ENCODE measurements around the gene SPDYE4.

The SPDYE4 gene

GRCh38 chr17:8736362-8736761, 22.0 kb downstream of the SPDYE4 start:
- TF ChIP-seq, protein P1, sequence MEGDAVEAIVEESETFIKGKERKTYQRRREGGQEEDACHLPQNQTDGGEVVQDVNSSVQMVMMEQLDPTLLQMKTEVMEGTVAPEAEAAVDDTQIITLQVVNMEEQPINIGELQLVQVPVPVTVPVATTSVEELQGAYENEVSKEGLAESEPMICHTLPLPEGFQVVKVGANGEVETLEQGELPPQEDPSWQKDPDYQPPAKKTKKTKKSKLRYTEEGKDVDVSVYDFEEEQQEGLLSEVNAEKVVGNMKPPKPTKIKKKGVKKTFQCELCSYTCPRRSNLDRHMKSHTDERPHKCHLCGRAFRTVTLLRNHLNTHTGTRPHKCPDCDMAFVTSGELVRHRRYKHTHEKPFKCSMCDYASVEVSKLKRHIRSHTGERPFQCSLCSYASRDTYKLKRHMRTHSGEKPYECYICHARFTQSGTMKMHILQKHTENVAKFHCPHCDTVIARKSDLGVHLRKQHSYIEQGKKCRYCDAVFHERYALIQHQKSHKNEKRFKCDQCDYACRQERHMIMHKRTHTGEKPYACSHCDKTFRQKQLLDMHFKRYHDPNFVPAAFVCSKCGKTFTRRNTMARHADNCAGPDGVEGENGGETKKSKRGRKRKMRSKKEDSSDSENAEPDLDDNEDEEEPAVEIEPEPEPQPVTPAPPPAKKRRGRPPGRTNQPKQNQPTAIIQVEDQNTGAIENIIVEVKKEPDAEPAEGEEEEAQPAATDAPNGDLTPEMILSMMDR (IDR thresholded peaks at IDR 0.05; ENCODE audit: control extremely low read depth, extremely low read depth, low read depth, missing control alignments): no peak
- ChIA-PET POLR2A (no interaction called here), CTCF (interaction anchor here (2.4 kb wide), 1 partner anchor 9 kb away, joined by 12 read pairs; no protein-coding TSS in a partner anchor)
- no peak for DNase-seq (ENCODE audit: extremely low spot score)

DNA sequence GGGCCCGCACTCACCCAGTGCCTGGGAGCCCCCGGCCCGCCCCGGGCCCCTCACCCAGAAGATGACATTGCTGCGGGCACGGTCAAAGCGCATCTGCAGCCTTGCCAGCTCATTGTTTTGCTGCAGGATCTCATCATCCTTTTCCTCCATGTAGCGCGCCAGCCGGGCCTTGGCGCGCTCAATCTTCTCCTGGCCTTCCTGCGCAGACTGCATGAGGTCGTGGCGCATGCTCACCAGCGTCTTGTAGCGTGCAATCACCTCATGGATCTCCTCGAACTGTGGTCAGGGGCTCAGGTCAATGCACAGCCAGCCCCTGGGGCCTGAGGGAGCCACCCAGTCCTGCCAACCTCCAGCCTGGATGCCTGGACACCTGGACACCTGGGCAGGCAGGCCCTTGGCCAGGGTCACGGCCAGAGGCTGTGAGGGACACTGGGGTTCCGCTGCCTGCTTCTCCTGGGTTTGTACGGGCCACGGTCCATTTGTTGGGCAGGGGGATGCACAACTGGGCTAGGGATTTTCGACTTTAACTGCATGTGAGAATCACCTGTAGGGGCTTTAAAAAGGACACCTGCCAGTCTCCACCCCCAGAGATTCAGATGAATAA, 22.9 kb downstream of the SPDYE4 start:
- DNase-seq (ENCODE audit: extremely low spot score): no peak
- TF ChIP-seq, protein P1 (IDR thresholded peaks at IDR 0.05; ENCODE audit: control extremely low read depth, extremely low read depth, low read depth, missing control alignments): no peak
- CTCF ChIA-PET: interaction anchor here (2.4 kb wide), 1 partner anchor 10 kb away, joined by 12 read pairs; no protein-coding TSS in a partner anchor
- POLR2A ChIA-PET: no interaction called here

DNA sequence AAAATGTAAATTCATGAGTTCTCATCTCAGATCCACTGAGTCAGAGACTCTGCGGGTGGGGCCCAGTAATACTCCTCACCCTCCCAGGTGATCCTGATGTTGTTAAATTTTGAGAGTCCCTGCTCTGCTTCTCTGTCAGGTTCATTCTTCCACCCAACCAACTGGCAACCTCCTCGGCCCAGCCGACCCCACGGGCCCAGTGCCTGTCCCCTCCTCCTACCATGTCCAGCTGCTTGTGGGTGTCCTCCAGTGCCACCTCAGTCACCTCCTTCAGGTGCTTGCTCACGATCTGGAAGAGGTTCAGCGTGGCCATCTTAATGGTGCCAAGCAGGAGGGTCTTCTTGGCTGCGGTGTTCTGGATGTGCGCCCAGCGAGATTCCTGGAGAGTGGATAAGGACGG, 23.5 kb downstream of the SPDYE4 start:
- TF ChIP-seq, protein P1 (IDR thresholded peaks at IDR 0.05; ENCODE audit: control extremely low read depth, extremely low read depth, low read depth, missing control alignments): no peak
- ChIA-PET POLR2A (no interaction called here), CTCF (interaction anchor here (1.3 kb wide), 1 partner anchor 11 kb away, joined by 3 read pairs; no protein-coding TSS in a partner anchor)
- DNase-seq (ENCODE audit: extremely low spot score): no peak

DNA sequence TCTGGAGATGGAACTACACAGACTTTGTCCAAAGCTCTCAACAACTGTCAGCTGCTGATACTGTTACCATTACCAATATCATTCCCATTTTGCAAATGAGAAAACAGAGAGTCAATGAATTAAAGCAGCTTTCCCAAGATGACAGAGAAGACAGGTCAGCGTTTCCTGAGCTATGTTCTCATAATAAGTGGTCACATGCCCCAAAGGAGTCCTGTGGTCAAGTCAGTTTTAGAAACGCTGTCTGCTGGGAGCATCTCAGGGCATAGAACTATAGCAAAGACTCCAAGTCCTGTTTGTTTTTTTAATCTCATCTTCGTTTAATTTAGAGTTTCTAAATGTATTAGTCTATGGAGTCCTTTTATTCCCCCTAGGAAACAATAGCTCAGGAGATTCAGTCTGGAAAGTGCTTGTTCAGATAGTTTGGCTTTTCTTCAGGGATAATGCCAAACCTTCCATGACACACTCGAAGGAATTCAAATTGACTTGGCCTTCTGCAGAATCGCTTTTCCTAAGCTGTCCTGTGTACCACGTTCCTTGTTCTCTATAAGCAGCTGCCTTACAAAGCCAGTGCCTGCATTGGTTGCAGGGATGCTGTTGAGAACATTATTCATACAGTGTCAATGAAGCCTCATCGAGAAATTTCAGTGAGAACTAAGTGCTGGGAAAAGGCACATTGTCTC, 25.8 kb downstream of the SPDYE4 start:
- DNase-seq (ENCODE audit: extremely low spot score): no peak
- ChIA-PET POLR2A (no interaction called here), CTCF (interaction anchor here (0.8 to 1.5 kb wide), 4 partner anchors 13 to 322 kb away, joined by 3 to 5 read pairs (median 4); no protein-coding TSS in a partner anchor)
- TF ChIP-seq, protein P1 (IDR thresholded peaks at IDR 0.05; ENCODE audit: control extremely low read depth, extremely low read depth, low read depth, missing control alignments): no peak

- no peak for DNase-seq (ENCODE audit: extremely low spot score)
- TF ChIP-seq, protein P1 (IDR thresholded peaks at IDR 0.05; ENCODE audit: control extremely low read depth, extremely low read depth, low read depth, missing control alignments): no peak
- ChIA-PET CTCF (no interaction called here), POLR2A (no interaction called here)
Observed at GRCh38 chr17:8729860-8730259, 28.5 kb downstream of the SPDYE4 start.

DNA sequence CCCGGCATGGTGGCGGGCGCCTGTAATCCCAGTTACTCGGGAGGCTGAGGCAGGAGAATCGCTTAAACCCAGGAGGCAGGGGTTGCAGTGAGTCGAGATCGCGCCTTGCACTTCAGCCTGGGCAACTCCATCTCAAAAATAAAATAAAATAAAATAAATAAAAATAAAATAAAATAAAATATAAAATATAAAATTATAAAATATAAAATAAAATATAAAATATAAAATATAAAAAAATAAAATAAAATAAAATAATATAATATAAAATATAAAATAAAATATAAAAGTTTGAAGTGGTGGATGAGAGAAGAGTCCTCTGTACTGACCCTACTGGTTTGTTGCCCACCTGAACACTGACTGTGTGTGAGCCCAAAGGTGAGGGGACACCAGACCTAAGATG, 28.9 kb downstream of the SPDYE4 start:
- ChIA-PET POLR2A (no interaction called here), CTCF (no interaction called here)

More for the DNA sequence above, 28.9 kb downstream of the SPDYE4 start:
- TF ChIP-seq, protein P1 (IDR thresholded peaks at IDR 0.05; ENCODE audit: control extremely low read depth, extremely low read depth, low read depth, missing control alignments): no peak
- no peak for DNase-seq (ENCODE audit: extremely low spot score)

Data from GM10248 (cell line).